ENCODE measurements around the gene MSLN. TPM values are rescaled to one million over a fixed set of nuclear protein-coding genes. Genes with fewer than 3 reads are reported as not detected.

MSLN gene
- total and polyA plus RNA-seq, 2 of the 8 experiments (the other 6 are each of a cell fraction or from before 2014, with no cell fraction given): 0.28 to 0.50 TPM

- peak in 1 of 3 experiments; percentile 12; a peak in 1 of 4 replicates for TF ChIP-seq CTCF (IDR thresholded peaks at IDR 0.05; ENCODE audit: control extremely low read depth in 1 of 3, insufficient read depth in 1 of 3, low read depth in 1 of 3, low read length in 3 of 3)
- TF ChIP-seq JUND (IDR thresholded peaks at IDR 0.05; ENCODE audit: low read length): peak; percentile 63; the same call in 1 of the 2 replicates
These were observed 47.0 kb downstream of the MSLN start (continued) for GRCh38 chr16:807347-808084.
